ENCODE results near the gene LNPK. TPM values are rescaled to one million over a fixed set of nuclear protein-coding genes. Genes with fewer than 3 reads are reported as not detected.

Gene LNPK
- total RNA-seq, 4 donors from 2014 or later: 18.9 to 48.1 (median 20.2) TPM

DNA sequence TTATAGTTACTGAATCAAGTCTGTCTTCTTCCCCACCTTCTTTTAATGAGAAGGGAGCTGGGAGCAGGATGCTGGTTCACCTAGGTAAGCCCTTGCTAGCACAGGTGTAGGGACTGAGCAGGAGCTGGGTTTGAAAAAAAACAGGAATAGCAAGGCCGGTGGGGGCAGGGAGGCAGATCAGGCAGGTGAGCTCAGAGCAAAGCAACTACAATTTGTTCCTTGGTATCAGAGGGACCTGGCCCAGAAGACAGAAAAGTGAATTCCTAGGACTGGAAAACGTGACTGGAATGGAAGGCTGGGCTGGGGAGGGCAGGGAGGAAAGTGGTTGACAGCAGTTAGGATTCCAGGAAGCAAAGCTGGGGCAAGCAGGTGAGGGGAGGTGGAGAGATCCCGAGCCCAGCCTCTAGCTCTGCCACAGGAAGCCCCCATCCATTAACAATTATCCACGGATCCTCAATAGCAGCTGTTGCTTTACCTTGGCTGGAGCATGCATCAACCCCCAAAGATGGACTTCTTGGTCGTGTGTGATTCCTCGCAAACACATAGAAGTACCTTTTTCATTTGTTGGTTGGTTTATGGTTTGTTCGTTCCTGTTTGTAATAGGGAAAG lies 118.4 kb downstream of the LNPK start:
- TF ChIP-seq POLR2A (IDR thresholded peaks at IDR 0.05): no peak
- TF ChIP-seq, protein P1, sequence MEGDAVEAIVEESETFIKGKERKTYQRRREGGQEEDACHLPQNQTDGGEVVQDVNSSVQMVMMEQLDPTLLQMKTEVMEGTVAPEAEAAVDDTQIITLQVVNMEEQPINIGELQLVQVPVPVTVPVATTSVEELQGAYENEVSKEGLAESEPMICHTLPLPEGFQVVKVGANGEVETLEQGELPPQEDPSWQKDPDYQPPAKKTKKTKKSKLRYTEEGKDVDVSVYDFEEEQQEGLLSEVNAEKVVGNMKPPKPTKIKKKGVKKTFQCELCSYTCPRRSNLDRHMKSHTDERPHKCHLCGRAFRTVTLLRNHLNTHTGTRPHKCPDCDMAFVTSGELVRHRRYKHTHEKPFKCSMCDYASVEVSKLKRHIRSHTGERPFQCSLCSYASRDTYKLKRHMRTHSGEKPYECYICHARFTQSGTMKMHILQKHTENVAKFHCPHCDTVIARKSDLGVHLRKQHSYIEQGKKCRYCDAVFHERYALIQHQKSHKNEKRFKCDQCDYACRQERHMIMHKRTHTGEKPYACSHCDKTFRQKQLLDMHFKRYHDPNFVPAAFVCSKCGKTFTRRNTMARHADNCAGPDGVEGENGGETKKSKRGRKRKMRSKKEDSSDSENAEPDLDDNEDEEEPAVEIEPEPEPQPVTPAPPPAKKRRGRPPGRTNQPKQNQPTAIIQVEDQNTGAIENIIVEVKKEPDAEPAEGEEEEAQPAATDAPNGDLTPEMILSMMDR (IDR thresholded peaks at IDR 0.05): no peak
- Histone ChIP-seq H3K4me3 (replicated peaks in 1 of 3) (no peak overlapping the region), H3K9me3 (no peaks in the 10 kb centered on the region), H3K27ac (no peak overlapping the region), H3K4me1 (no peaks in the 10 kb centered on the region), H3K36me3 (no peaks in the 10 kb centered on the region), H3K27me3 (no peaks in the 10 kb centered on the region)
- intact Hi-C loops (cut with DNase I): no loop called here
- no peak for DNase-seq
- WGBS, 2 donors: 62 to 67% methylated on average over 7 of the region's 7 CpGs

DNA sequence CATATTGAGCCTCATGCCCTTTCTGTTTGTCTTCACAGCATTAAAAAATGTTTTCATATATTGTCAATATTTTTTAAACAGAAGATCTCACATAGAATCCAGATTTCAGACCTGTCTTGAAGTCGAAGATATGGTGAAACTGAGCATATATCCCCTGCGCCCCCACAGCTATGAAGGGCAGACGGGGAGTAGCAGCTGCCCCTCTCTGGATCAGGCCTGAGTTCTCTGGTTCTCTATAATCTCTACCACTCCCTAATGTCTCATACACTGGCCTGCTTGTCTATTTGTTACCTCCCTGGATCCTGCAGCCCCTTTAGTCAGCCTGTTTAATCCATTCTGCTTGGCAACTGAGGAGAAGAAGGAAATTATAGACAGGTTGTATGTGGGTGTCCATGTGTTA lies 122.4 kb downstream of the LNPK start:
- no peak for DNase-seq
- Histone ChIP-seq H3K27me3 (no peaks in the 10 kb centered on the region), H3K36me3 (no peaks in the 10 kb centered on the region), H3K4me1 (no peaks in the 10 kb centered on the region), H3K4me3 (replicated peaks in 1 of 3) (no peak overlapping the region), H3K9me3 (no peaks in the 10 kb centered on the region), H3K27ac (no peak overlapping the region)
- 93 to 94% methylated on average over 3 of the region's 3 CpGs for WGBS, 2 donors
- intact Hi-C loops (cut with DNase I): no loop called here
- TF ChIP-seq, protein P1 (IDR thresholded peaks at IDR 0.05): no peak
- TF ChIP-seq POLR2A (IDR thresholded peaks at IDR 0.05): no peak

DNA sequence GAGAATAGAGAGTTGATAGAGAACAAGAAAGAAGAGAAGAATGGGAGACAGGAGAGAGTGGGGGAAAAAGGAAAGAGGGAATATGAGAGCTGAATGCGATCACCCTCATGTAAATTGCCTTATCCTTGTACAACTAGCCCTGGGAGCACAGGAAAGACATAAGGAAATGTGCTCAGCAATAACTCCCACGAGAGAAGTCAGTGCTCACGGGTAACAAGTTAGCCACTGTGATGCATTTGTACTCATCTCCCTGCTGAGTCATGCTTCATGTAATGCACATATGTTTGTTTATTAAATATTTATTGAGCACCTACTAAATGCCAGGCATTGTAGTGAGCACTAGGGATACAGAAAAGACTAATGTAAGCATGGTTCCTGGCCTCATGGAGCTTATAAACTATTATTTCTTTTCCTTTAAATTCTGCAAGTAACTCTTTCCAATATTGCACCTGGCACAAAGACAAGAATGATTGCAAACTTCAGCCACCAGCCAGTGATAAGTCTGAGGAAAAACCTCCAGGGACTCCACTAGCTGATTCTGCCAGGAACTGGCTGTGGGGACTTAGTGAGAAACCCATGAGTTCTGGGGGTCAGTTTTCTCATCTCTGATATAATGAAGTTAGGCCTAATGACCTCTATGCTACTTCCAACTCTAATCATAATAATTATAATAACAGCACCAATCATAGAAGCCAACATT lies 124.1 kb downstream of the LNPK start:
- 66 to 74% methylated on average over 3 of the region's 3 CpGs for WGBS, 2 donors
- H3K9me3 ChIP-seq: no peaks in the 10 kb centered on the region
- no peaks in the 10 kb centered on the region for H3K36me3 ChIP-seq
- no peak for DNase-seq
- no peaks in the 10 kb centered on the region for H3K27me3 ChIP-seq
- no peak overlapping the region for H3K27ac ChIP-seq
- no peak overlapping the region for H3K4me3 ChIP-seq (replicated peaks in 1 of 3)
- intact Hi-C loops (cut with DNase I): no loop called here
- H3K4me1 ChIP-seq: no peaks in the 10 kb centered on the region
- TF ChIP-seq POLR2A (IDR thresholded peaks at IDR 0.05): no peak
- TF ChIP-seq, protein P1 (IDR thresholded peaks at IDR 0.05): no peak

DNA sequence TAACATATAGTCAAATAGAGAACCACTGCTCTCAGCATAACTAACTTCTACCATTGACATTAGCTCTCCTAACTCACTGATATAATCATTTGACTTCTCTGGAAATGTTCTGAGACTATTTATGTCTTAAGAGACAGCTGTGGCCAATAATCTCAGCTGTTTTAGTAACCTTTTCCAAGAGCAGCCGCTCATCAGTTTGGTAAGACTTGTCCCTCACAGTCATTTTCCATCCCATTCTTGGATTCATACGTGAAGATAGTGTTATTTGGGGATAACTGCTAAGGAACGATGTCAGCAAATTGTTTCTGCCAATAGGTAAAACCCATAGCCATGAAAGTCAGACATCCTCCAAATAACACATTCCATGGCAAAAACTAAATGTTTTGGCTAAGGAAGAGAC lies 127.8 kb downstream of the LNPK start:
- DNase-seq: no peak
- no peak overlapping the region for H3K4me3 ChIP-seq (replicated peaks in 1 of 3)
- intact Hi-C loops (cut with DNase I): no loop called here
- no peaks in the 10 kb centered on the region for H3K27me3 ChIP-seq
- TF ChIP-seq POLR2A (IDR thresholded peaks at IDR 0.05): no peak
- TF ChIP-seq, protein P1 (IDR thresholded peaks at IDR 0.05): no peak
- WGBS, 2 donors: 82 to 83% methylated on average over 3 of the region's 3 CpGs
- no peaks in the 10 kb centered on the region for H3K36me3 ChIP-seq
- H3K27ac ChIP-seq: no peak overlapping the region
- H3K9me3 ChIP-seq: no peaks in the 10 kb centered on the region
- no peaks in the 10 kb centered on the region for H3K4me1 ChIP-seq

Other genes starting within 250 kb of the LNPK start
- not detected for gene EVX2, start 81.7 kb upstream of the LNPK start, total RNA-seq
- not detected for gene HOXD13, start 90.5 kb upstream of the LNPK start, total RNA-seq
- not detected for gene HOXD12, start 97.5 kb upstream of the LNPK start, total RNA-seq
- not detected for gene HOXD11, start 105.0 kb upstream of the LNPK start, total RNA-seq
- under 1 TPM in 2 of 4 donors, not detected in 2; 0.33 to 0.54 TPM for gene HOXD10, start 114.5 kb upstream of the LNPK start, total RNA-seq
- 1 to 10 TPM in 3 of 4 donors, under 1 TPM in 1; 0.83 to 3.9 (median 2.3) TPM for gene HOXD9, start 120.5 kb upstream of the LNPK start, total RNA-seq
- 10 to 100 TPM in 2 of 4 donors, 1 to 10 TPM in 2; 4.1 to 24.9 (median 9.9) TPM for gene HOXD8, start 127.4 kb upstream of the LNPK start, total RNA-seq
- 1 to 10 TPM; 1.6 to 4.8 (median 3.3) TPM for gene HOXD4, start 149.3 kb upstream of the LNPK start, total RNA-seq
- 1 to 10 TPM in 3 of 4 donors, under 1 TPM in 1; 0.75 to 5.0 (median 3.1) TPM for gene HOXD3, start 155.0 kb upstream of the LNPK start, total RNA-seq
- under 1 TPM in 2 of 4 donors, not detected in 2; 0.11 to 0.40 TPM for gene HOXD1, start 186.4 kb upstream of the LNPK start, total RNA-seq